GM19099 (cell line): ENCODE results near the gene ZBTB47.

Experiments
- POLR2A ChIP-seq: IDR thresholded peaks from 3 replicates; pipeline ENCODE4 v1.6.1; 2011; ENCODE audit warnings: low read depth; ENCODE audit not compliant: insufficient read length; ENCODE audit errors: extremely low read depth

The ZBTB47 gene

DNA sequence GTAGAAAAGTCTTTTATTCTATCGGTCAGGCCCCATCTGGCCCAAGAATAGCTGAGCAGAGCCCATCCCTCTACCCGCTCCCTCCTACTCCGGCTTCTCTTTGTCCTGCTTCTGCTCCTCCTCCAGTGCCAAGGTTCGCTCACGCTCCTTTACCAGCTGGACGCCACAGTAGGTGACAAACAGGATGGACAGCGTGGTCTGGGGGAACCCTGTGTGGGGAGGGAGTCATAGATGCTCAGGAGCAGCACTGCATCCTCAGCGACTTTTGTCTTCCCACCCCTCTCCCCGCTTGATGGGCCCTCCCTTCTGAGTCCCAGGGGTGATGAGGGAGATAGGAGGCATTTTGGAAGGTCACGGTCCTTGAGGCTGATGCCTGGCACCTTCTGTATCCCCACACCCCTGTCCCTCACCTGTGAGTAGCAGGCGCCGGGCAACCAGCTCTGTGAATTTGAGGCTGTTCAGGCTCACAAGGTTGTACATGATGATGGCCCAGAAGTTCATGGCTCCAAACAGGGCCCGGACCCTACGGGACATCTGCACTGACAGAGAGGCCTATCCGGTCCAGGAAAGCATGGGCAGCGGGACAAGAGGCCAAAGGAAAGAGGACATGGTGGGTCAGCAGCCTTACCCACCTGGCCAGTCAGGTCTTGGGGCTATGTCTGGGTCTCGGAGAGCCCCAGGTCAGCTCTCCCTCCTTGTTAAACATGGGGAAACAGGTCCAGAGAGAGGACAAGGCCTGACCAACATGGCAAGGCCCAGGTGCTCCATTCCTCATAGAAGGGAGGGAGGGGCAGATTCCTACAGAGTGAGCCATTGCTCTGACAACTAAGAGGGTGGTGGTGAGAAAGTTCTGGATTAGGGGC, 39.4 kb downstream of the ZBTB47 start:
- no peak for TF ChIP-seq POLR2A

DNA sequence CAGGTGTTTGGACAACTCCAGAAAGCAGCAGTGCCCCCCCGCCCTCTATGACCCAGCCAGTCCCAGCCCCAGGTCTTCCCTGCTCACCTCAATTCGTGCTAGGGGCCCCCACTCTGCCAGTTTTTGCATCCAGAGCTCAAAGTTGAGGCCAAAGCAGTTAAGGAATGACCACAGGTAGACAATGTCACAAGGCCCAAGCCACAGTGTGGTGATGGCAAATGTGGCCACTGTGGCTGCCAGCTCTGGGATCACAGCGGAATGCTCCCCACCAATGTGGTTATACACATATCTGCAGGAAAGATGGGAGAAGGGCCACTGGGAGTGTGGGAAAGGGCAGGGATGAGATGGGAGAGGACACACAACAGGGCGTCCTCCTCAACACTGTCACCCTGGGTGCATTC, 40.0 kb downstream of the ZBTB47 start:
- no peak for TF ChIP-seq POLR2A

DNA sequence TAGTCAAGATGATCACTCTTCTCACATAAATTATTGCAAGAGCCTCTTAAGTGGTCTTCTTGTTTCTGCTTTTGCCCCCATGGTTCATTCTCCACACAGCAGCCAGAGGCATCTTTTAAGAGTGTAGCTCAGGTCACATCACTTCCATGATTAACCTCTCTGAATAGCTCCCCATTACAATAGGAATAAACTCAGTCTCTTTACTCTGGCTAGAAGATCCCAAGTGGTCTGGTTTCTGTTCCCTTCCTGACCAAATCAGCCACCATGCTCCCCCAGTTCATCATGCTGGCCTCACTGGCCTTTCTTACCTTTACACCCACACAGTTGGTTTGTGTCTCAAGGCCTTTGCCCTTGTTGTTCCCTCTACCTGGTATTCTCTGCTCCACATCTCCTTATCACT, 40.9 kb downstream of the ZBTB47 start:
- TF ChIP-seq POLR2A: no peak

DNA sequence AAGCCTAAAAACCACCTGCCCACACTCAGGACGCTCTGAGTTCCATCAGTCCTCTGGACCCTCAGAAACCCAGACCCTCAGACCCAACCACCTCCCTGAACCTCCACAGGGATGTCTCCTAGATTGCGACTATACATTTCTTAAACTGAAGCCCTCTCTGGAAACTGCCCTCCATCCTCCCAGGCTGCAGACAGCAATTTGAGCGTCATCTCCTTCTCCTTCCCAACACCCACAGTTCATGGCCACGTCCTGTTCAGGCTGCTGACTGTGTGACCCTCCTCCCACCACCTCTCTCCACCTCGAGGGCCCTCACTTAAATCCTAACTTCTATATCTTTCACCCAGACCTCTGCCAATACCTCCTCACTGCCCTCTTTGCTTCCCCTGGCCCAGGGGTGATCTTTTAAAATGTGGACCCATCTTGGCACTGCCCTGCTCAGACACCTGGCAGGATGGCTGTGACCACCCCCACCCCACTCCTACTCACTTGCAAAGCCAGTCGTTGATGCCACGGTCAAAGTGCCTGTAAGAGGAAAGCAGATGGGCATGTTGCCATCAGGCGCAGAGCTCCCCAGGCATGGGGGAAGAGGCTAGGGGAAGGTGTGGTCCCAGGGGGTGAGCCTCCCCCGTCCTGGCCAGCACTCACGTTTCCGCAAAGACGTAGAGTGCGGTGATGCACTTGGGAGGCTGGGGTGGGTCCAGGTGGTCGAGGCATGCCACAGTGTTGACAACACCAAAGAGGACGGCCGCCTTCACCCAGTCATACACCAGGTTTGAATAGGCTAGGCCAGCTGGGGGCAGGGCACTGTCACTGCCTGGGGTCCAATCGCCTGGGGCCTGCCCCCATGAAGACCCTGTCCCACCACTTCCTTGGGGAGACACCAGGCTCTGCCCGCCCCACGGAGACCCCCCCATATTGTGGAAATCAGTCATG, 43.1 kb downstream of the ZBTB47 start:
- no peak for TF ChIP-seq POLR2A

DNA sequence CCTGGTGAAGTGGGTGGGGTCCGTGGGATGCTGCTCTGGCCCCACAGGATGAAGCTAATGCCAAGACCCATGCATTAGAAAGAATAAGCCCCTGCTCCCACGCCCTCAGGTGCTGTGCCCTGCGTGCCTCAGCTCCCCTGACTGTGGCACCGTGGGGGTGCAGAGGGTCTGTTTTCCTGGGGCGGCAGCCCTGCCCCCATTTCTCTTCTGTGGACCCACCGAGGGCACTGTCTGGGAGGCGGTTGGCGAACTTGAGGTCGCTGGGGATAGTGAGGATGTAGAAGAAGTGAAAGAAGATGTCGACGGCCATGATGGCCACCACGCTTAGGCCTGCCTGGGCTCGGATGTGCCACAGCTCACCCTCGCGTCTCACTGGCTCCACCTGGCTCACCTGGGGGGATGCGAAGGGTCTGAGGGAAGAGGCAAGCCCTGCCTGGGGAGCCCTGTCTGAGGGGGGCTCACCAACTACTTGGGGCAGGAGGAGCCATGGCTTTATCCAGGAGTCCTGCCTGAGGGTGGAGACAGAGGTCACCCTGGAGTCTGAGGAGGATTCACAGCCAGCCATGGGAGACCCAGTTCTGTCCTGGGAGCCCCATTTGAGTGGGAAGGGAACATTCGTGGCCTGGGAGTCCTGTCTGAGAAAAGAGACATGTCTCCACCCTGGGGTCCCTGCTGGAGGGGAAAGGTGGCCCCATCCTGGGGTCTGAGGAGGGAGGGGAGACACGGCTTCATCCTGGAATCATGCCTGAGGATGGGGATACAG, 44.0 kb downstream of the ZBTB47 start:
- TF ChIP-seq POLR2A: no peak

DNA sequence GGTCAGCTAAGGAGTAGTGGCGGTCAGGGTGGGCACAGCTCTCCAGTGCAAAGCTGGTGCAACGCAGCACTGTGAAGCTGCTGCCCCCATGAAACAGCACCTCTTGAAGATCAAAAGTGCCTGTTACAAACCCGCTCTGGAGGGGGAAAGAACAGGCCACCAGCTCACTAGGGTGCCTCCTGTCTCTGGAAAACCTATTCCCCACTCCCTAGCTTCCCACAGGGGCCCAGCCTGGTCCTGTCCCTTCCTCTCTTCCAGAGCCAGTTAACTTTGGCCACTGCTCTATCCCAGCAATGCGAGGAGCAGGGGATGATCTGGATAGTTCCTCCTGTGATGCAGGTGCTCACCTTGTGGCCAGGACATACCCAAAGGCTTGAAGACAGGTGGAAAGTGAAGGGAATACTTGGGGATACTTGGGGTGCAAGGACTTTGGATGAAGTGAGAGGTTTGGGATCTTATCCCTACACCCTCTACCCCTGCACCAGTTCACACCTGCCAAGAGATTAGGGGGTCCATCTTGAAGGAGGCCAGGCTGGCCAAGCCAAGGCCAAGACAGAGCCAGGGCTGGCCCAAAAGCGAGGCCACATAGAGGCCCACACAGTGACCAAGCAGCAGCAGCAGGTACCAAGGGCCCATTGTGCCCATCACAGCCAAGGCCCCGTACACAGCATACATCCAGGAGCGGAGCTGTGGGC, 44.9 kb downstream of the ZBTB47 start:
- TF ChIP-seq POLR2A: no peak

DNA sequence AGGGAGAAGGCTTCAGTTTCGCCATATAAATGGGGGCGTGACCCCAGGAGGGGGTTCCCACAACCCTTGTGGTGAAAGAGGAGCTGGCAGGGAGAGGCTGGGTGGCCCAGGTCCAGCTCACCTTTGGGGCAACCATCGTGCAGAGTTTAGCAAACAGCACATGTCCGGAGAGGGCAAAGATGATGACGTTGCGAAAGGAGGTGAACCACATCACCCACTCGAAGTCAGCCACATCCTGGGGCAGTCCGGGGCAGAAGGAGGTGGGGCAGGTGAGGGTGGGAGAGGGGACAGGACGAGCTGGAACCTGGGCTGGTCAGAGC, 45.4 kb downstream of the ZBTB47 start:
- TF ChIP-seq POLR2A: no peak

DNA sequence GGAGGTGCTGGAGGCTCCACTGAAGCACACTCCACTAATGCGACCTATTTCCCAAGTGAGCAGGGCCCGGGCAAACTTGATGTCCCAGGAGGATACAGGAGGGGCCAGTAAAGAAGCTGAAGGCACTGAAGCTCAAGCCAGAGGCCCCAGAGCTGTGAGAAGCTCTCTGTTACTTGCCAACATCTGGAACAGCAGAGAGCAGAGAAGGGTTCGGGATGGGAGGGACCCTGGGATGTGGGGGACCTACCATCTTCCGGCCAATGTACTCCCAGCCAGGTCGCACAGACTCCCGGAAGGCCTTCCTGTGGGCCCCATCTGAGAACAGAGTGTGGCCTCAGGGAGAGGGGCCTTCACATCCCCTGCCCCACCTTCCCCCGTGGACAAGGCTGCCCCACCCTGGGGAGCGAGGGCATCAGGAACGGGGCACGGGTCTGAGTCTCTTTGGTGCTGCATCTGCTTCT, 46.0 kb downstream of the ZBTB47 start:
- no peak for TF ChIP-seq POLR2A

DNA sequence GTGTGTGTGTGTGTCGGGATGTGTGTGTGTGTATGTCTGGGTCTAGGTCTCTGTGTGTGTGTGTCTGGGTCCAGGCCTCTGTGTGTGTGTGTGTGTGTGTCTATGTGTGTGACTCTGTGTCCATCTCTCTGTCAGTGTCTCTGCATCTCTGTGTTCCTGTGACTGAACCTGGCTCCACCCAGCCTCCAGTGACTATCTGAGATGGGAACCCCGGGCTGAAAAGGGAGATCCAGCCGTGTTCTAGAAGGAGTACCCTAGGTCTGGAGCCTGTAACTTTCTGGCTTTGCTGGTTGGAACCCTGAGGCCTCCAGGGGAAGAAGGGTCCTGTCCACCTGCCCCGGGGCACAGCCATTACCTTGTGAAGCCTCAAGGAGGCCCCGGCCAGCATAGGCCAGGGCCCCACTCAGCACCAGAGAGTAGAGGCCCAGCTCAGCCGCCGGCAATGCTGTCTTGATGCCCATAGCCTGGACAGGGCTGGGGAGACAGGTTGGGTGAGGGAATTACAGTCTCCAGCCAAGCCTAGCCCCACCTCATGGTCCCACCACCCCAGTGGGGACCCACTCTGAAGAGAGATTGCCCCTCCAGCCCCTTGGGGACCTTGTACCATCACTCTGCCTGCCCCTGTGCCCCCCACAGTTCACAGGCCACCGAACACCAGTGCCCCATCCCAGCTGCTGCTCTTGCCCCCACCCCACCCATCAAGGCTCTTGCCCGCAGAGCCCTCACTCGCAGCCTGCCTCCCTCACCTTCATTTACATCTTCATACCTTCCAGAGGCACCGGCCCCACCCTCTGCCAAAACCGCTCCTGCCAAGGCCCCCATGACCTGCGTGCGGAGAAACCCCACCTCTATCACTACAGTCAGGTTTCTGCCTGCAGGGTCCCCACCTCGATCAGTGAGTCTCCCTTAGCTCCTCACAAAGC, 47.1 kb downstream of the ZBTB47 start:
- no peak for TF ChIP-seq POLR2A

DNA sequence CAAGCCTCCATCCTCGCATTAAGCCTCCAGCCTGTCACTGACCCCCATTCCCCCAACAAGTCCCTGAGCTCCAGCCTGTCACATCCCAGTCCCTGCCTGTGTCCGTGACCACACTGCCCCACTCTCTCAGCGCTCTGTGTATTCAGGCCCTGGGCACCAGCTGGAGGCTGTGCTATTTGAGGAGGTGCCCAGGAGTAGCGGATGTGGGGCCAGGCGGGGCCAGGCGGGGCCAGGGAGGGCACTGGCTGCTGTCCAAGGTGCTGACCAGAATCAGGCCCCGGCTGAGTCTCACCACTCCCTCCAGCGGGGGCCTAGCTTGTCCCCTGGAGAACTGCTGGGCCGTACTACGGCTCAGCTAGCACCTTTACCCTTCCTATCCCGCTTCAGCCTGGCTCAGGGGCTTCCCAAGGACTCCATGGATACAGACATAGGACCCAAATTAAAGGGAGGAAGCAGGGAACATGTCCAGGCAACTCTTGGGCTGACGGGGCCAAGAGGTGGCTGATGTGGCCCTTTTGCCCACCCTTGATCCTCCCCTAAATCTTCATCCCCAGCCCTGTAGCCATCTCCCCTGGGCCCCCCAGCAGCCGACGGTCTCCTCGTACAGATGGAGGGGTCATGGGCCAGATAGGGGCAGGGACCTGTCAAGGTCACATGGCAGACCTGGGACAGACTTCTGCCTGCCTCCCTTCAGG, 48.0 kb downstream of the ZBTB47 start:
- no peak for TF ChIP-seq POLR2A

DNA sequence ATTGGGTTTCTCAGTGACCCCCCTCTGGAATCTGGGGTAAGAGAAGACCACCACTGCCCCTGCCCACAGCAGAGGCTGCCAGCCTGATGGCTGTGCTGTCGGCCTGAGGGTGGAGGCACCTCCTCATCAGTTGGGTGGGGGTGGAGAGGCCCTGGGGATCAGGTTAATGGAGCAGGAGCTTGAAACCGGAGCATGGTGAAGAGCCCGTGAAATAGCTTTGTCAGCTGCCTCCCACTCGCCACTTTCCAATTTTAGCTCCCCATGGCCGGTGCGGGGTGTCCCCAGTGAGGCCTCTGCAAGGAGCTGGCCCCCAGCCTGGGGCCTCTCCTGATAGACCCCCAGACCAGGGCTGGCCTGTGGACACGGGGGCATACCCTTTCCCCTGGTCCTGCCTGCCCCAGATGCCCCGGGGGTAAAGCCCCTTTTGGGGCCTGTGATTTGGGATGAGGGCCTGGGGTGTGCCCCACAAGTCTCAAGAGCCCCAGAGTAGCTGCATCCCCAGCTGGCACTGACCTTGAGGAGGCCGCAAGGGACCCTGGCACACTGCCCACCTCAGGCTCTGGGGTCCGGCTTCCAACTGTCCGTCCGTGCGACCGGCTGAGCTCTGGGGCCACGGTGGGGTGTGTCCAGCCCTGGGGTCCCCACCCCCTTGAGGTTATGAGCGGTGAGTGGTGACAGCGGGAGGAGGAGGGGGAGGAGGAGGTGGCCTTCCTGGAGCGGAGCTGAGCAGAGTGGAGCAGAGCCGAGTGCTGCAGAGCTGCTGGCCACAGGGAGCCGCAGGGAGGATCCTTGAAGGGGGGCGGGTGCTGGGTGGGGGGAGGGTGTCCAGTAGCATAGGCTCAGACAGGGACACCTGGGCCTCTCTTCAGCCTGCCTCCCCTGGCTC, 48.8 kb downstream of the ZBTB47 start, which contains the start of gene HHATL:
TSS of gene HHATL (minus strand) at position 733 of the 886 bp plus-strand sequence. CDS start 1,972 bp downstream, outside the sequence.
- no peak for TF ChIP-seq POLR2A
